ENCODE measurements around the gene RGMA.

DNA sequence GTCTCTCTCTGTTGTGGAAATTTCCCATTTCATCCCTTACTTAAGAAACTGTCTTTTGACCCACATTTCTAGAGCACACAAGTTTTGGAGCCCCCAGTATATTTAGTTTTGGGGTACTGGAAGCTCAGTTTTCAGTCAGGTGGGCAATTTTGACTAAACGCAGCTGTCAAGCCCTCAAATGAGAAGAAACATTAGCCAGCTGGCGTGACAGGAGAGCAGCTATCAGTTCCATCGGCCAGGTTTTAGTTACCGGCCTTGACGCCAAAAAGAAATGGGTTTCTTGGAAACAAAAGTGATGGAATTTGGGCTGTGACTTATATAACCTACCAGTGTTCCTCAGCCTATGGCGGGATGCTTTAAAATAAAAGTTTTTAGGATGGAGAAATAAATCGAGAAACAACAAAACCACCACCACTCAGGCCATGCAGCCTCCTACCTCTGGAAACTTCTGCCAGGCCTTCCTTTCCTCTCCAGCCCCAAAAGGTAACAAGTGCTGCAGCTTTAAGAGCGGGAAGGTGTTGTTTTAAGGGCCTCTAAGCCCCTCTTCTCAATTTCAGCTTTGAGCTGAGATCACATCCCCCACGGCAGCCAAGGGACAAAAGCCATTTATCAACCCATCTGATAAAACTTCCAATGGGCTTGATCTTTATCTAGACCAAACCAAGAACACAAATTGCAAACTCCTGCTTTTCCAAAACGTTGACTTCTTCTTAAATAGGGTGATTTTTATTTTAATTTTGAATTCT, 18.3 kb downstream of the RGMA start:
- TF ChIP-seq POLR2AphosphoS5 (IDR thresholded peaks at IDR 0.05; ENCODE audit: low read depth, low read length) = no peak
- TF ChIP-seq, protein P1, sequence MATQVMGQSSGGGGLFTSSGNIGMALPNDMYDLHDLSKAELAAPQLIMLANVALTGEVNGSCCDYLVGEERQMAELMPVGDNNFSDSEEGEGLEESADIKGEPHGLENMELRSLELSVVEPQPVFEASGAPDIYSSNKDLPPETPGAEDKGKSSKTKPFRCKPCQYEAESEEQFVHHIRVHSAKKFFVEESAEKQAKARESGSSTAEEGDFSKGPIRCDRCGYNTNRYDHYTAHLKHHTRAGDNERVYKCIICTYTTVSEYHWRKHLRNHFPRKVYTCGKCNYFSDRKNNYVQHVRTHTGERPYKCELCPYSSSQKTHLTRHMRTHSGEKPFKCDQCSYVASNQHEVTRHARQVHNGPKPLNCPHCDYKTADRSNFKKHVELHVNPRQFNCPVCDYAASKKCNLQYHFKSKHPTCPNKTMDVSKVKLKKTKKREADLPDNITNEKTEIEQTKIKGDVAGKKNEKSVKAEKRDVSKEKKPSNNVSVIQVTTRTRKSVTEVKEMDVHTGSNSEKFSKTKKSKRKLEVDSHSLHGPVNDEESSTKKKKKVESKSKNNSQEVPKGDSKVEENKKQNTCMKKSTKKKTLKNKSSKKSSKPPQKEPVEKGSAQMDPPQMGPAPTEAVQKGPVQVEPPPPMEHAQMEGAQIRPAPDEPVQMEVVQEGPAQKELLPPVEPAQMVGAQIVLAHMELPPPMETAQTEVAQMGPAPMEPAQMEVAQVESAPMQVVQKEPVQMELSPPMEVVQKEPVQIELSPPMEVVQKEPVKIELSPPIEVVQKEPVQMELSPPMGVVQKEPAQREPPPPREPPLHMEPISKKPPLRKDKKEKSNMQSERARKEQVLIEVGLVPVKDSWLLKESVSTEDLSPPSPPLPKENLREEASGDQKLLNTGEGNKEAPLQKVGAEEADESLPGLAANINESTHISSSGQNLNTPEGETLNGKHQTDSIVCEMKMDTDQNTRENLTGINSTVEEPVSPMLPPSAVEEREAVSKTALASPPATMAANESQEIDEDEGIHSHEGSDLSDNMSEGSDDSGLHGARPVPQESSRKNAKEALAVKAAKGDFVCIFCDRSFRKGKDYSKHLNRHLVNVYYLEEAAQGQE (IDR thresholded peaks at IDR 0.05; ENCODE audit: insufficient read depth in 1 of 2, low read depth in 2 of 2, low read length in 2 of 2) = no peak

Measured in PFSK-1 (cell line).